Tibial nerve (tissue), 4 donors: ENCODE measurements around the gene ACTG2.

Experiments
- CTCF ChIP-seq, 5 experiments: fragments of 200-600 bp in 3 of 5; fragments of 450-650 bp in 2 of 5; sonication (generic) in 3 of 5; IDR thresholded peaks; one replicate each; pipeline ENCODE4 v1.5.1; 2016 to 2019; ENCODE audit warnings: antibody characterized with exemption in 5 of 5, mild to moderate bottlenecking in 3 of 5, moderate library complexity in 2 of 5
- EP300 ChIP-seq, 2 donors: sonication (generic); formaldehyde crosslinking; IDR thresholded peaks; one replicate each; pipeline ENCODE4 v1.6.1; 2017; ENCODE audit warnings: antibody characterized with exemption in 2 of 2, mild to moderate bottlenecking in 1 of 2
- POLR2A ChIP-seq, 2 donors: fragments of 450-650 bp; IDR thresholded peaks; one replicate each; pipeline ENCODE4 v1.6.1; 2017; ENCODE audit warnings: antibody characterized with exemption in 2 of 2, mild to moderate bottlenecking in 2 of 2, moderate library complexity in 2 of 2

GRCh38 chr2:73877071-73877802 is 15.6 kb upstream of the ACTG2 start:
- no peak for TF ChIP-seq POLR2A (IDR thresholded peaks at IDR 0.05)
- no peak for TF ChIP-seq CTCF (IDR thresholded peaks at IDR 0.05)
- peak in 1 of 2 donors; percentile 23 for TF ChIP-seq EP300 (IDR thresholded peaks at IDR 0.05)
